SK-N-SH (cell line): Measurements from ENCODE around the gene HTRA2.
A peak's percentile ranks its signal among the peaks of the same experiment; 100 is the strongest.

Experiments
- CTCF ChIP-seq: fragments of 200-600 bp; sonication (generic); IDR thresholded peaks from 2 replicates; pipeline ENCODE4 v1.6.1; 2017; ENCODE audit warnings: antibody characterized with exemption, mild to moderate bottlenecking, moderate library complexity
- USF2 ChIP-seq: fragments of 150-350 bp; IDR thresholded peaks from 2 replicates; pipeline ENCODE4 v1.6.1; 2017; ENCODE audit warnings: antibody characterized with exemption, low read length, low read depth, borderline replicate concordance

- TF ChIP-seq USF2 (no peak), CTCF (peak; percentile 25)
Measured at GRCh38 chr2:74514368-74515270, 15.1 kb upstream of the HTRA2 start, which contains the start of gene TLX2.
